GM19351 (cell line): ENCODE results near the gene KMT5B.
"Not testable (repeated sequence)": the region's sequence is repeated elsewhere in the genome, so short reads cannot be mapped to it uniquely, and the experiment has no call there.

Experiments used
- ATAC-seq: cut with Tn5 transposase; IDR thresholded peaks from one replicate; pipeline ENCODE4 v1.9.1; 2021; ENCODE audit warnings: mild to moderate bottlenecking, moderate library complexity; ENCODE audit not compliant: unreplicated experiment

The KMT5B gene

GRCh38 chr11:68213135-68213515 is at the start of gene KMT5B:
TSS of gene KMT5B (minus strand) at chr11:68213296. CDS start at chr11:68190076, 23,220 bp downstream.
- ATAC-seq = no peak

DNA sequence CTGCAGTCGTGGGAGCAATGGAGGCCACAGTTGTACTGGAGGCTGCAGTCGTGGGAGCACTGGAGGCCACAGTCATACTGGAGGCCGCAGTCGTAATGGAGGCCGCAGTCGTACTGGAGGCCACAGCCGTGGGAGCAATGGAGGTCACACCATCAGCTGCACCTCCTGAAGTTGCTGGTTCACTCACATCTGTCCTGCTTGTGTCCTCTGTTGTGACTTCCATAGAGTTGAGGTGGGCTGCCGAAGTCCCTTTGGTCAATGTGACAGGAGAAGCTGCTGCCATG is 49.4 kb upstream of the KMT5B start:
- no peak for ATAC-seq

GRCh38 chr11:68261749-68262543 is 48.9 kb upstream of the KMT5B start:
- no peak for ATAC-seq

DNA sequence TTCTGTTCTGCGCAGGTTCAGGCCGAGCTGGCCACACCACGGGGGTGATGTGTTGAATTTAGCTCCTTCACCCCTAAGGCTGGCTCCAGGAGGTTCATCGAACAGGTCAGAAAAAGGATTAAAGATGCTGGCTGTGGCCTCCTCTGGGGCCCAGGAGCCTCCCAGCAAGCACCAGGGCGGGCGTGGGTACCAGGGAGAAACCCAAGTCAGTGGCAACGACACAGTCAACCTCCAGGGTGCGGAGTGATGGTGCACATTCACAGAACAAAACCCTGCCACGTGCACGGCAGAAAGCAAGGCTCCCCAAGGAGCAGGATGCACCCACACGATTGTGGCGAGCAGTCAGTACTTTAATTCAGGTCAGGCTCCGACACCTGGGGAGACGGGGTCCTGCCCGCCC is 47.9 kb upstream of the KMT5B start:
- ATAC-seq = no peak

DNA sequence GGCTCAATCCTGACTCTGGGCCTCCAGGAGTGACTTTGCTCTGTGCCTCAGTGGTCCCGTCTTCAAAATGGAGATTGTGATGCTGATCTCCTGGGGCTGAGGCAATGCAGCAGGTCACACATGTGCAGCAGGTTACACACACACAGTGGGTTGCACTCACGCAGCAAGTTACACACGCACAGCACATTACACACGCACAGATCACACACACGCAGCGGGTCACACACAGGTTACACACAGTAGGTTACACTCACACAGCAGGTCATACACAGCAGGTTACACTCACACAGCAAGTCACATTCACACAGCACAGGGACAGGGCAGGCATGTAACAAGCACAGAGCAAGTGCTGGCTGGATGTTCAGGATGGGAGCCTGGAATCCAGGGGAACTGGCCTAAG is 47.4 kb upstream of the KMT5B start:
- ATAC-seq = no peak

DNA sequence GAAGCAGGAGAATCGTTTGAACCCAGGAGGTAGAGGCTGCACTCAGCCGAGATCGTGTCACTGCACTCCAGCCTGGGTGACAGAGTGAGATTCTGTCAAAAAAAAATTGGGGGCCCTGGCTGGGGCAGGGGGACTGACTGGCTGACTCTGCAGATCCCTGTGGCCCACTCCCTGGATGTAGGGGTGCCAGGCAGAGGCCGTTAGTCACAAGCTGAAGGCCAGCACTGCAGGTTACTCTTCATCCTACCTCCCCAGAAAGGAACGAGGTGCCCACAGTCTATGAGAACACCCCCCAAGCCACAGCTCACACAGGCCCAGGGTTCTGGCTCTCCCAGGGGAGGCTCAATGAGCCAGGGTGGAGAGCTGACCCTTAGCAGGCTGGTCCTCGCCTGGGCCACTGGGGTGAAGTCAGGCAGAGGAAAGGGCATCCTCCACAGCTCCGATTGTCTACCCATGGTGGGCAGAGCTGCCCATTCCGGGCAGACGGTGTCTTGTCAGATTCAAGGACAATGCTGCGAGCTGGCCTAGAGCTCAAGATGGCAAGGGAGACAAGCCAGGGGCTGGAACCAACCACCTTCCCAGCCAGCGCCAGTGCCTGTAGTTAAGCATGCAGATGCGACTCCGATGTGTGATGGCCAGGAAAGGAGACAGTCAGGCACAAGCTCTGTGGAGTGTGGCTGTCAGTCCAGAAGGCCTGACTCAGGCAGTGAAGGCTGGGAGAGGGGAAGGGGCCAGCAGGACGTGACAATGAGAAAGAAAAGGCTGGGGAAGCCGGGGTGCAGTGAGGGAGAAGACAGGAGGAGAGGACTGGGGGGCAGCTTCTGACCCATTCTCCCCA is 46.2 kb upstream of the KMT5B start:
- ATAC-seq = no peak

GRCh38 chr11:68258363-68258765 is 45.3 kb upstream of the KMT5B start:
- no peak for ATAC-seq

DNA sequence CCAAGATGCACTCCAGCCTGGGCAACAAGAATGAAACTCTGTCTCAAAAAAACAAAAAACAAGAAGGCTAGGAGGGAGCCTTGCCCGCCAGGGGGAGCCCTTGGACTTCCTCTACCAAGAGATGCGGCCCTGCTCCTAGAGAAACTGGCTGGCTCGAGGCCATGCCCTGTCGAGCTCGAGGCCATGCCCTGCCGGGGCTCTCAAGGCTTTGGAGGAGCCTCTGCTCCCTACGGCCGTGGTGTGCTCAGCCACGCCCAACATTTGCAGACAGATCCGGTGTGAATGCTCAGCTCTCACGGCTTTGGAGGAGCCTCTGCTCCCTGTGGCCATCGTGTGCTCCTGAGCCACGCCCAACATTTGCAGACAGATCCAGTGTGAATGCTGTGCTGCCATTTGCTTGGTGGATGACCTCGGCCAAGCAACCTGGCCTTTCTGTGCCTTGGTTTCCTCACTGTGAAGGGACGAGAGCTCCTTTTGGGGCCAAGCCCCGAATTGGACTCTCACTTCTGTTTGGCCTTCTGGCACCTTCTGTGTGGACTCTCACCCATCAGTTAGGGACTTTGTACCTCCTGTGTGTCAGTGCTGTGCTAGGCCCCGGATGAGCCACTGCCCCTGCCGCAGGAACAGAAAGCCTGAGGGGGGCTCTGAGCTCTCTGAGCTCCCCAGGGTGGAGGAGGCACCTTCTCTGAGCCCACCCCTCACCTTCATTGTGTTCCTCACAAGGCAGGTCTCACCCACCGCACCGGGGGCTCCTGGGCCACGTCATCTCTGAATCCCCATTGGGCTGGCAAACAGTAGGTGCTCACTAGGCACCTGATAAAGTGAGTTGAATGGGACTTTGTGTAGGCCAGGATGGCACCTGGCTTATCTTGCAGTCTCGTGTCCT is 44.6 kb upstream of the KMT5B start:
- ATAC-seq = no peak

GRCh38 chr11:68256331-68256741 is 43.2 kb upstream of the KMT5B start:
- no peak for ATAC-seq

GRCh38 chr11:68255526-68255925 is 42.4 kb upstream of the KMT5B start:
- ATAC-seq = no peak

- ATAC-seq = no peak
These were observed 41.3 kb upstream of the KMT5B start for GRCh38 chr11:68254421-68254820.

- no peak for ATAC-seq
These were observed 38.7 kb upstream of the KMT5B start for GRCh38 chr11:68251765-68252164.

DNA sequence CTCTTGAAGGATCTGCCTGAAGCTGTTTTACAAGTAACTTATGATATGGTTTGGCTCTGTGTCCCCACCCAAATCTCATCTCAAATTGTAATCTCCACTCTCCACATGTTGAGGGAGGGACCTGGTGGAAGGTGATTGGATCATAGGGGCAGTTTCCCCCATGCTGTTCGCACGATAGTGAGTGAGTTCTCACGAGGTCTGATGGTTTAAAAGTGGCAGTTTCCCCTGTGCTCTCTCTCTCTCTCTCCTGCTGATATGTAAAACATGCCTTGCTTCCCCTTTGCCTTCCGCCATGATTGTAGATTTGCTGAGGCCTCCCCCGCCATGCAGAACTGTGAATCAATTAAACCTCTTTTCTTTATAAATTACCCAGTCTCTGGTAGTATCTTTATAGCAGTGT is 31.8 kb upstream of the KMT5B start:
- not testable (repeated sequence) for ATAC-seq

GRCh38 chr11:68243847-68244246 is 30.8 kb upstream of the KMT5B start:
- not testable (repeated sequence) for ATAC-seq

GRCh38 chr11:68242616-68243015 is 29.5 kb upstream of the KMT5B start:
- ATAC-seq = no peak

DNA sequence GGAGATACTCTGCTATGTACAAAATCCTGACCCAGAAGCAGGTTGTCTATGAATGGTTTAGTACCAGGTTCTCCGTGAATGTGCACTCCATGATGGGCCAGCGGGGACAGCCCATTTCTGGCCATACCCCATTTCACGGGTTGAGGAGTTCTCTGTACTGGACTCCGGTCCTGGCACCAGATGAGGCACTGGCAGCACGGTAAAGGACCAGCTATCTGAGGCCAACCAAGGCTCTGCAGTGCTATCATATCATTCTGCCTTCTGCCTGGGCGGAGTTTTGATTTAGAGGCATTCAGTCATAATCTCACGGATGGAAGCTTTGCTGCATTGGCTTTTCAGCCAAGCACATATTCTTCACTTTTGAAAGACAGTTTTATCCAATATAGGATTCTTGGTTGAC is 18.5 kb upstream of the KMT5B start:
- no peak for ATAC-seq

GRCh38 chr11:68229601-68230000 is 16.5 kb upstream of the KMT5B start:
- no peak for ATAC-seq

- ATAC-seq = no peak
These were observed 13.3 kb upstream of the KMT5B start for GRCh38 chr11:68226421-68226820.

GRCh38 chr11:68224606-68225005 is 11.5 kb upstream of the KMT5B start:
- ATAC-seq = no peak

- ATAC-seq = no peak
These were observed 10.2 kb upstream of the KMT5B start for GRCh38 chr11:68223275-68223674.

- ATAC-seq = no peak
These were observed 8.3 kb upstream of the KMT5B start for GRCh38 chr11:68221406-68221805.
